HepG2 (cell line): ENCODE results near the gene PHYHIPL. TPM values are rescaled to one million over a fixed set of nuclear protein-coding genes. Genes with fewer than 3 reads are reported as not detected.

Source experiments
- ADNP ChIP-seq: sonication (generic); formaldehyde crosslinking; IDR thresholded peaks from 2 replicates; pipeline ENCODE4 v1.4.0; 2020; ENCODE audit warnings: missing genetic modification reagents
- ARNT ChIP-seq: fragments of 450-650 bp; IDR thresholded peaks from 2 replicates; pipeline ENCODE4 v1.6.1; 2017
- ARNTL ChIP-seq: sonication (generic); formaldehyde crosslinking; IDR thresholded peaks from 2 replicates; pipeline ENCODE4 v1.4.0; 2020; ENCODE audit warnings: mild to moderate bottlenecking, missing genetic modification reagents
- GFI1 ChIP-seq: sonication (generic); formaldehyde crosslinking; IDR thresholded peaks from 2 replicates; pipeline ENCODE4 v1.5.0; 2020; ENCODE audit warnings: missing genetic modification reagents, mild to moderate bottlenecking, borderline replicate concordance
- HDAC2 ChIP-seq: sonication (generic); formaldehyde crosslinking; IDR thresholded peaks from 2 replicates; pipeline ENCODE4 v1.4.0; 2020; ENCODE audit warnings: missing genetic modification reagents
- HINFP ChIP-seq: sonication (generic); formaldehyde crosslinking; IDR thresholded peaks from 2 replicates; pipeline ENCODE4 v1.4.0; 2020; ENCODE audit warnings: low read depth, mild to moderate bottlenecking, missing genetic modification reagents
- HMG20A ChIP-seq: IDR thresholded peaks from 2 replicates; pipeline ENCODE4 v1.6.1; 2016; ENCODE audit warnings: borderline replicate concordance
- HMGA1 ChIP-seq: sonication (generic); formaldehyde crosslinking; conservative IDR thresholded peaks from 2 replicates; pipeline ENCODE4 v1.4.0; 2020; ENCODE audit warnings: missing genetic modification reagents
- KAT7 ChIP-seq: IDR thresholded peaks from 2 replicates; pipeline ENCODE4 v1.6.1; 2018; ENCODE audit warnings: borderline replicate concordance, missing compliant biosample characterization
- MAF1 ChIP-seq: sonication (generic); formaldehyde crosslinking; IDR thresholded peaks from 2 replicates; pipeline ENCODE4 v1.5.0; 2020; ENCODE audit warnings: missing genetic modification reagents, borderline replicate concordance
- MLXIP ChIP-seq: sonication (generic); formaldehyde crosslinking; IDR thresholded peaks from 2 replicates; pipeline ENCODE4 v1.9.0; 2021; ENCODE audit warnings: missing genetic modification reagents, borderline replicate concordance
- NFIC ChIP-seq: IDR thresholded peaks from 2 replicates; pipeline ENCODE4 v1.6.1; 2012; ENCODE audit warnings: mild to moderate bottlenecking, low read length, inconsistent platforms
- TEAD3 ChIP-seq: optimal IDR thresholded peaks from 2 replicates; pipeline ENCODE3; 2016; ENCODE audit warnings: borderline replicate concordance
- ZIK1 ChIP-seq: sonication (generic); formaldehyde crosslinking; IDR thresholded peaks from 2 replicates; pipeline ENCODE4 v1.5.0; 2020; ENCODE audit warnings: mild to moderate bottlenecking, low read depth, missing genetic modification reagents, borderline replicate concordance
- ZNF142 ChIP-seq: sonication (generic); formaldehyde crosslinking; IDR thresholded peaks from 2 replicates; pipeline ENCODE4 v1.4.0; 2020; ENCODE audit warnings: missing genetic modification reagents
- polyA plus RNA-seq, 8 experiments: library from polyadenylated mRNA; depleted of rRNA in 3 of 8; stranded (reverse) in 7 of 8; unstranded in 1 of 8; fragments of >200 nt; fragmentation: Illumina TruSeq in 4 of 8; extraction: Trizol in 4 of 8; gene quantifications; 2 replicates each; pipeline versions ENCODE4 v1.2.1 to v1.2.3, GENCODE V29; 2011 to 2016; ENCODE audit warnings: low read depth in 4 of 8, missing spikeins in 1 of 8, mixed read lengths in 1 of 8; ENCODE audit not compliant: insufficient read depth in 1 of 8
- total RNA-seq, 5 experiments: library from RNA; depleted of rRNA; stranded (reverse); fragments of >200 nt; fragmentation: Illumina TruSeq; extraction: Trizol; gene quantifications; 2 replicates each; pipeline ENCODE4 v1.2.3, GENCODE V29; 2016; ENCODE audit warnings: low read depth in 1 of 5
- TF ChIP-seq, protein P1 (sequence below): sonication (generic); formaldehyde crosslinking; IDR thresholded peaks from 2 replicates; pipeline ENCODE4 v1.5.0; 2020; ENCODE audit warnings: mild to moderate bottlenecking, missing genetic modification reagents, borderline replicate concordance
- TF ChIP-seq, protein P2 (sequence below): sonication (generic); formaldehyde crosslinking; IDR thresholded peaks from 2 replicates; pipeline ENCODE4 v1.5.1; 2020; ENCODE audit warnings: mild to moderate bottlenecking, missing genetic modification reagents, moderate library complexity

PHYHIPL gene
- total and polyA plus RNA-seq, 2 of the 13 experiments (the other 11 are each of a cell fraction or from before 2014, with no cell fraction given): 40.6 to 78.5 TPM

- TF ChIP-seq ARNT: no peak
- no peak for TF ChIP-seq ZNF142 (CRISPR knock-in tag)
- TF ChIP-seq MAF1 (CRISPR knock-in tag): no peak
- TF ChIP-seq NFIC: no peak
- no peak for TF ChIP-seq ARNTL (CRISPR knock-in tag)
- no peak for TF ChIP-seq HINFP (CRISPR knock-in tag)
- TF ChIP-seq HDAC2 (CRISPR knock-in tag): peak; percentile 38; the same call in 1 of the 2 replicates
- no peak for TF ChIP-seq ZIK1 (CRISPR knock-in tag)
- TF ChIP-seq HMGA1 (CRISPR knock-in tag): no peak
- TF ChIP-seq, protein P1, sequence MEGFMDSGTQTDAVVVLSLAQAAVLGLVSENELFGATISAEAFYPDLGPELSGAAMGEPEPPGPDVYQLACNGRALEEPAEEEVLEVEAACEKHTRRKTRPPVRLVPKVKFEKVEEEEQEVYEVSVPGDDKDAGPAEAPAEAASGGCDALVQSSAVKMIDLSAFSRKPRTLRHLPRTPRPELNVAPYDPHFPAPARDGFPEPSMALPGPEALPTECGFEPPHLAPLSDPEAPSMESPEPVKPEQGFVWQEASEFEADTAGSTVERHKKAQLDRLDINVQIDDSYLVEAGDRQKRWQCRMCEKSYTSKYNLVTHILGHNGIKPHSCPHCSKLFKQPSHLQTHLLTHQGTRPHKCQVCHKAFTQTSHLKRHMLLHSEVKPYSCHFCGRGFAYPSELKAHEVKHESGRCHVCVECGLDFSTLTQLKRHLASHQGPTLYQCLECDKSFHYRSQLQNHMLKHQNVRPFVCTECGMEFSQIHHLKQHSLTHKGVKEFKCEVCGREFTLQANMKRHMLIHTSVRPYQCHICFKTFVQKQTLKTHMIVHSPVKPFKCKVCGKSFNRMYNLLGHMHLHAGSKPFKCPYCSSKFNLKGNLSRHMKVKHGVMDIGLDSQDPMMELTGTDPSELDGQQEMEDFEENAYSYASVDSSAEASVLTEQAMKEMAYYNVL (CRISPR knock-in tag): no peak
- peak; percentile 67; the same call in 1 of the 2 replicates for TF ChIP-seq KAT7 (CRISPR knock-in tag)
- TF ChIP-seq ADNP (CRISPR knock-in tag): no peak
- TF ChIP-seq HMG20A (CRISPR knock-in tag): 0 out of 2 replicates have a peak, but pooled peaks have one; percentile 21
- TF ChIP-seq MLXIP (CRISPR knock-in tag): no peak
- TF ChIP-seq, protein P2, sequence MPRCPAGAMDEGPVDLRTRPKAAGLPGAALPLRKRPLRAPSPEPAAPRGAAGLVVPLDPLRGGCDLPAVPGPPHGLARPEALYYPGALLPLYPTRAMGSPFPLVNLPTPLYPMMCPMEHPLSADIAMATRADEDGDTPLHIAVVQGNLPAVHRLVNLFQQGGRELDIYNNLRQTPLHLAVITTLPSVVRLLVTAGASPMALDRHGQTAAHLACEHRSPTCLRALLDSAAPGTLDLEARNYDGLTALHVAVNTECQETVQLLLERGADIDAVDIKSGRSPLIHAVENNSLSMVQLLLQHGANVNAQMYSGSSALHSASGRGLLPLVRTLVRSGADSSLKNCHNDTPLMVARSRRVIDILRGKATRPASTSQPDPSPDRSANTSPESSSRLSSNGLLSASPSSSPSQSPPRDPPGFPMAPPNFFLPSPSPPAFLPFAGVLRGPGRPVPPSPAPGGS (CRISPR knock-in tag): no peak
- peak; percentile 33 for TF ChIP-seq TEAD3 (CRISPR knock-in tag)
- TF ChIP-seq GFI1 (CRISPR knock-in tag): no peak
Measured at GRCh38 chr10:59181668-59182067, 5.2 kb downstream of the PHYHIPL start (continued).
